Forelimb muscle (tissue), 1 donor: ENCODE results near the gene AKIRIN2. TPM values are rescaled to one million over a fixed set of nuclear protein-coding genes. Genes with fewer than 3 reads are reported as not detected.
A peak's percentile ranks its signal among the peaks of the same experiment; 100 is the strongest.

Source experiments
- DNase-seq: peaks from one replicate; pipeline ENCODE4 v3.0.0-alpha.2; 2013; ENCODE audit warnings: low read depth
- polyA plus RNA-seq: library from polyadenylated mRNA; unstranded; fragments of 120-200 nt; gene quantifications from one replicate; pipeline ENCODE4 v1.2.1, GENCODE V29; 2013; ENCODE audit not compliant: insufficient read length

The AKIRIN2 gene
- 36.8 TPM for polyA plus RNA-seq

DNA sequence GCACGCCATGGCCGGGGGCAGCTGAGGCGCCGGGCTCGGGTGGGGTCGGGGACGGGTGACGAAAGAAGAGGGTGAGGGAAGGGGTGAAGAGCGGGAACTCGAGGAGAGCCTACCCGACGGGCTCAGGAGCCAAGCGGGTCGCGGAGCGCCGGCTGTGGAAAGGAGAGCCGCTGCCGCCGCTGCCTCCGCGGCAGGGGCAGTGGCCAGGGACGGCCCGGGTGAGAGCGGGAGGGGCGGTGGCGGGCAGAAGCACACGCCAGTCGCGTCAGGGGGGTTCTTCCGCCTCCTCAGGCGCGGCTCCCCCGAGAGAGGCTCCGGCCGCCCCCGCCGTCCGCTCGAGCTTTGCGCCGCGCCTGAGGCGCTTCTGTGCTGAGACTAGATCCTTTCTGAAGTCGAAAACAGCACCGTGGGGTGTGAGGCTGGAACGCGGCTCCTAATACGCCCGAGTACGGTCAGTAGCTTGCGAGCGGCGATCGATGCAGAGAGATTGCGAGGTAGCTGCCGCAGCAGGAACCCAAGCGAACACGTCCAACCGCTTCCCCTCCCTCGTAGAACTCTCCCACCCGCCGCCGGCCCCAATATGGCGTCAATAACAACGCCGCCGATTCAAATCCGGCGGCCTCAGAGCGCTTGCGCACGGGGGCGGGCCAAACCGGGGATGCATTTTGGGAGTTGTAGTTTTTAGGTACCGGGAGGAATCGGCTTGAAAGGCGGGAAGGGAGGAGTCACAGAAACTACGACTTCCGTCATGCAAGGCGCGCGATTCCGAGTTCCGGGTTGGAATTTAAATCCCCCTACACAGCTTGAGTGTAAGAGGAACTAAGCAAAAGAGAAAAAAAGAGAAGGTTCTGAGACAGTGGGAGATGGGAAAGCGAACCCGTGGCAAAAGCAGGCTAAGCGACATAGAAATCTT, at the start of gene AKIRIN2:
Gene AKIRIN2 (minus strand): TSS at position 558 of the 913 bp plus-strand sequence. CDS start 549 bp downstream, at position 9.
- peak; percentile 98 for DNase-seq

DNA sequence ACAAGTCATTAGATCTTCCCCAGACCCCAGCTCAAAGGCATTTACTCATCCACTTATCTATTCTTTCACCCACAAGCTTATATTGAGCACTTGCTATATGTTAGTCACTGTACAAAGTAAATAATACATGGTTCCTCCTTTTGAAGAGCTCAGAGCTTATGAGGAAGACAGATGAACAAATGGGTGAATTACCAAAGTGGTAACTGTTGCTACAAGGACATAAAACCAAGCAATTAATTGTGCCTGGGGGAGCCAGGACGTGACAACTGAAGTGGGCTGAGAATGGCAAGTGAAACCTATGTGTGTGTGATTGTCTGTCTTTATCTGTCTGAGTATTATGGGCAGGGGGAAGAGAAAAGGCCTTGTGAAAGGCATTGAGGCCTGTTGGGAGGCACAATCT, 45.6 kb upstream of the AKIRIN2 start:
- no peak for DNase-seq

DNA sequence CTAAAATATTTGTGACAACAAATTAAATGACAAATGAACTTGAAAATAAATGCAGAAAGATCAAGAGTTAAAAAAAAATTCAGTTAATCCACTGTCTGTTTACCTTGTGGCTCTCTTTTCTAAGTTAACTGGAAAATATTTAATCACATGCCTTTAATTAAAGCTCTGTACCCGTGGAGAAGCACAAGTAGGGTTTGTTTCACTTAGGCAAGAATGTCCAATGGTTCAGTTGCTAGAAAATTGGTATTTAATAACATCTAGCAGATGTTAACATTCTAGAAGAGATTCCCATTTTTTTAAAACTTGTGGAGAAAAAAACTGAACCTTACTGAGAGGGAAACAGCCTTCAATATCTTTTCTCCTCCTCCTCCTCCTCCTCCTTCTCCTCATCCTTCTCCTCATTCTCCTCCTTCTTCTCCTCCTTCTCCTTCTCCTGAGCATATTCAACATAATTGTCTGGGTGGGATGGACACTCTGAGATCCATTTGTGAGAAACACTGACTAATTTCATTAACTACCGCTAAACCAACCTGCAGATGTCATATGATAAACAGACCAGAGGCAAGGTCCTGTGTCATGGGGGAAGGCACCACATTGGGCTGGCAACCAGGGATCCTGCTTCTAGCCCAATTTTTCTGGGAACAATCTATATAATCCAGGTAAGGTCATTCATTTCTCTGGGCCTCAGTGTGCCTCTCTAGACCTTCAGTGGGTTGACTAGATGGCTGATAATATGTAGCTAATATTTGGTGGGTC, 44.1 kb upstream of the AKIRIN2 start:
- DNase-seq: no peak

DNA sequence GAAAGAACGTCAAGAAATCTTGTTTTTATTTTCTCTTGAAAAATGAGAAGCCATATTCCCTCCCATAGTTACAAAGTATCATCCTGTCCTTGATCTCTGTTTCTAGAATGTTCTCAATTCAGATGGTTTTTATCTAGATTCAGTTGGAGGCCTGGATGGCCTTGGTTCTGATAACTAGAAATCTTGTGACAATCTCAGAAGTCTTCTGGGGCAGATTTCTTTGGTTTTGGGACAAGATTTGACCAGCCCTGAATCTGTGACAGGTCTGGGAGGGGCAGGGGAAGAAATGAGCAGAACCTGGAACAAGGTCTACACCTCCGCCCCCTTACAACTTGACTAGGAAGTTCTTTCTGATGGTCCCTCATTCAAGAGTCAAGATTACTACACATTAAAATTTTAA, 41.4 kb upstream of the AKIRIN2 start:
- DNase-seq: no peak

DNA sequence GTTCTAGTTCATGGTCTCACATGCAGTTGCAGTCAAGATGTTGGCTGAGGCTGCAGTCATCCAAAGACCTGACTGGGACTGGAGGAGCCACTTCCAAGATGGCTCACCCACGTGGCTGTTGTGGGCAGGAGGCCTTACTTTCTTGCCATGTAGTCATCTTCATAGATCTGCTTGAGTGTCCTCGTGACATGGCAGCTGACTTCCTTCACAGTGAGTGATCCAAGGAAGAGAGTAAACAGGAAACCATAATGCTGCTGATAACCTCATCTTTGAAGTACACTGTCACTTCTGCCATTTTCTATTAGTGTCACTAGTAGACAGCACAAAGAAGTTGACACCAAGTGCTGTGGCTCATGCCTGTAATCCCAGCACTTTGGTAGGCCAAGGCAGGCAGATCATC, 40.1 kb upstream of the AKIRIN2 start:
- no peak for DNase-seq

DNA sequence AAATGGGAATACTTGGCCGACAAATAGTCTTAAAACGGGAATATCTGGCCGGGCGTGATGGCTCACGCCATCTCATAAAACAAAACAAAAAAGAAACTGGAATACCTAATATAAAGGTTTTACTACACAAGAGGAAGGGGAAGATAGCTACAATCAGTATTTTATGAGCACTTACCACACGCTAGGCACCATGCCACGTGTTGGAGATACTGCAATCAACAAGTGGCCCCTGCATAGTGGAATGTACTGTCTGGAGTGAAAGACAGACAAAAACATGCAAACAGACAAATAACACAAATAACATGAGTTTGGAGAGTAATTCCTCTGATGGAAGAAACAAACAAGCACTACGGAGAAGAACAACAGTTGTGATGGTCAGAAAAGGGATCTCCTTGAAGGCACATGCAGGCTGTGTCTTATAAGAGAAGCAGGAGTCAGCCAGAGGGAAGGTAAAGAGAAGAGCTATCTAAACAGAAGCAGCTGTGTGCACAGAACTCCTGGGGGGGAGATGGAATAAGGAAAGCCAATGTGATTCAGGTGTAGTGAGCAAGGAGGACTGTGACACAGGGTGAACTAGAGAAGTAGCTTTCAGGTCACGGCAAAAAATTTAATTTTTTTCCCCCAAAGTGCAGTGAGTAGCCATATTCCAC, 39.1 kb upstream of the AKIRIN2 start:
- no peak for DNase-seq

DNA sequence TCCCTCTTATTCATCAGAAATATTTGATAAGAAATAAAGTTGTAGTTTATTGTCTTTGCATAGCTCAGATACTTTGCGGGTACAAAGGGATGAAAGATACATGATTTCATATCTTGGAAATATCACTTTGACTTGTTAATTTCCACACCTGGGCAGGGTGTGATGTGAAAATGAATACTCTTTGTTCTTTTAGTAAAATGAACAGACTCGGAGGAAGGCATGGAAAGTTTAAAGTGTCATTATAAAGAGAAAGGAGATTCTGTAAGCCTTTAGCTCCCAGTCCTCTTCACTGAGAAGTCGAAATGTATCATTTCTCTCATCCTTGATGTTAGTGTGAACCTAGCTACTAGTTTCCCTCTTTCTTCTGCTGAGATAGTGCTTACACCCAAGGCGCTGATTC, 36.7 kb upstream of the AKIRIN2 start:
- no peak for DNase-seq

DNA sequence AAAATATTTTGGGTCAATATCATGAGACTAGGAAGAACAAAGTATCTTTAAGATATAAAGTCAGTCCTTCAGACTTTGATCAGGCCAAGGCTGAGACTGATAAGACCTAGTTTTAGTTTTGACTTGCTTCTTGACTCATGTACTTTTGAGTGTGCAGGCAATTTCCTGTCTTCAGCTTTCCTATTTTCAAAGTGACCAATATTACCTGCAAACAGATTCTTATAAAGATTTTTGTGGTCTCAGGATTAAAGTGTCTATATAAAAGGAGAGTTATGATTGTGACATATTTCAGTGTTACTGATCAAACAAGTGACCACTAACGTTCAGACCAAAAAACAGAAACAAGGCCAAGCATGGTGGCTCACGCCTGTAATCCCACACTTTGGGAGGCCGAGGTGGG, 36.0 kb upstream of the AKIRIN2 start:
- no peak for DNase-seq

DNA sequence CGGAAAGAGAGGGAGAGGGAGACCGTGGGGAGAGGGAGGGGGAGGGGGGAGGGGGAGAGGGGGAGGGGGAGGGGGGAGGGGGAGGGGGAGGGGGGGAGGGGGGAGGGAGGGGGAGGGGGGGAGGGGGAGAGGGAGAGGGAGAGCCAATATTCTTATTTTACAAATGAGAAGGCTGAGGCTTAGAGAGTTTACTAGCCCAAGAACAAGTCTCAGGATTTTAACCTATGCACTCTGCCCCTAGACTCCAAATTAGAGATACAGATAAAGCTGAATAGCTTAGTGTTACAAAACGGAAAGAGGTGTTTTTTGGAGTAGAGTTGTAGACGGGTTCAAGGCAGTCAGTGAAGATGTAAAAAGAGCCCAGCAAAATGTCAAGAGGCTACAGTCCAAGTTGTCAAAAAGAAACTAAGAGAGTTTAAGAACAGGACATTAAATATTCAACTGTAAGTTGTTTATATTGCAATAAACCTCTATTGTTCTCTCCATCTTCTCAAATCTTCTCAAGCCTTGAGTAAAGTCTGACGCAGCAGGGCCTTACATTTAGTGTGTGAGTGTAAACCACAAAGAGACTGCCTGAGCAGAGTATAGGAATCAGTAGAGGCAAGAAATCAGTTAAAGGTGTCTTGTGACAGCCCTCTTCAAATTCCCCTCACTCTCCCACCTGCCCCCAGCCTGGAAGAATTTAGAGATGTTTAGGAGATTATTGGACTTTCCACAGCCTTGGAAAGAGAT, 34.9 kb upstream of the AKIRIN2 start:
- DNase-seq: no peak

DNA sequence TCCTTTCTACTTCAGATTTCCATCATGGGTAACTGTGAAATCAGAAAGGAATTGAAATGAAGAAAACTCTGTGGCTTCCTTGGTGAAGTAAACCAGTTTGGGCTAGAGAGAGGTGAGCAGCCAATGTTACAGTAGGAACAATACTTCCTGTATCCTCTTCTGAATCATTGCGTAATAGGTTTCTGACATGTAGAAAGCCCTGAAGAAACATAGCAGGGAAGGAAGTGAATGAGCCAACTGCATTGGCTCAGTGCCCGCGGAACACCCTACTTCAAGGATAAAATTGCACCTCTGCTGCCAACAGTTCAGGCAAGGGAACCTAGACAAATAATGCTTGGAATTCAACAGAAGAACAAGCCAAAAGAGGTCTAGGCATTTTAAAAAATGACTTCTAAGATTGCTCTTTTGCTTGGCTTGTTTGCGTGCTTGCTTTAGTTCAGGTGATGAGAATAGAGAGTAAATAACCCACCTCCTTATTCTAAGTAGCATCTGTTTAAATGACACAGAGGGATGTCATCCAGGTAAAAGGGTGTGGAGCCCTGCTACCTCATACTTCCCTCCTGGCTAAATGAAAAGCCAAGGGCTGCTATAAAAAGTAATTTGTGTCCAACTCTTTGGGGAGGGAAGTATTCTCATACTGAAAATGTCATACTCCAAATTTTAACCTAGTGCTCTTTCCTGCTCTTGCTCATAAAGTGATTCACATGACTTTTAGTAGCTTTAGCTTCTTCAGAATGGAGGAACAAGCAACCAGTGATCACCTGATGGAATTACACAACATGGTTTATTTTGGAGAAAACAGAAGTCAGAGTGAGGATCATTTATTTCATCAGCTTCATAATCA, 30.0 kb upstream of the AKIRIN2 start:
- DNase-seq: peak; percentile 36

DNA sequence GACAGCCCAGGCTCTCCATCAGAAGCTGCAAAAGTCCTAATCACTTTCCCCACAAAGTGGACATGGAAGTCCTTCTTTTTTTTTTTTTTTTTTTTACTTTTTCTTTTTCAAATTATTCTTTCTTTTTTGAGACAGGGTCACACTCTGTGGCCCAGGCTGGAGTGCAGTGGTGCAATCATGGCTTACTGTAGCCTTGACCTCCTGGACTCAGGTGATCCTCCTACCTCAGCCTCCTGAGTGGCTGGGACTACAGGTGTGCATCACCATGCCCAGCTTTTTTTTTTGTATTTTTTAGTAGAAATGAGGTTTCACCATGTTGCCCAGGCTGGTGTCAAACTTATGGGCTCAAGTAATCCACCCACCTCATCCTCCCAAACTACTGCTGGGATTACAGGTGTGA, 29.0 kb upstream of the AKIRIN2 start:
- no peak for DNase-seq

DNA sequence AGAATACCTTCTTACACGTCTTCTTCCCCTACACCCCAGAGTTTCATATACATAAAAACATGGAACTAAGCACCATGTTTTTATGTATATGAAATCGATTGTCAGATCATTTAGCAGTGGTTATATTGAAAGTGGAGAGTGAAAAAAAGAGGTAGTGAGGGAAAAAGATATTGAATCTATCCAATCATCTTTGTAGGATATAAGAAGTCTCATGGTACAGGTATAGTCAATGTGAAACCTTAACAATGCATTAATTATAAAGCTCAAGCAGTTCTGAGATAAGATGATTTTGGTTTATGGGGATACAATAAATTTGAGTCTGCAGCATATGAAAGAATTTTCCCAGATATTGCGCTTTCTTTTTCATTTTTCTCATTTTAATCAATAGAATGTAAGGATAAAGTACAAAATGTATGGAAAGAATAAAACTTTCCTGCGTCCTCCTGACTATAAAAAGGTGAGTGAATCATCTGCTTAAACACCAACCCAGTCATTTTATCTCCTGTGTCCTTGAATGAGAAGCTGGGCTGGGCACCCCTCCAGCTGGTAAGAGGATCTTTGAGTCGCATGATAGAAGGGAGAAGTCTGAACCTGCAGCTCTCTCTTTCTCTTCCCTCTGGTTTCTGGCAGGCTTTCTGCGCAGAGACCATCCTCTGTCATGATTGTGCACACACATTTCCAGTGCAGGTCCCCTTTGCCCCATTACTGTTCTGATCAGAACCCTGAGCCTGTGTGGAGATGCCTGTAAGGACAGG, 28.1 kb upstream of the AKIRIN2 start:
- DNase-seq: no peak

DNA sequence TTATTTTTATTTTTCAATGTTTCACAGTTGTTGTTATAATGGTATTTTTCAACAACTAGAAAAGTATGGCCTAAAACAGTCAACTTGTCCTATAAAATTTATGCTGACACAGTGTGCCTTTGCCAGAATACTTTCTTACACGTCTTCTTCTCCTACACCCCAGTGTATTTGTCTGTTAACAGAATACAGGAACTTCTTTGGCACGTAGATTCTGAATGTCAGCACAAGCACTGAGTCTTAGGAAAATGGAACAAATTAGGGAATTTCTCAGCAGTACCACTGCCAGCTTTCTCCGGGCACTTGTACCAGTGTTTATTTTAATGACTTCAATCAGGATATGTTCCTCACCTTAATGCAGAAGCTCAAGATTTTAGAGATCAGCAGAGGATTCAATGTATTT, 26.7 kb upstream of the AKIRIN2 start:
- DNase-seq: no peak

DNA sequence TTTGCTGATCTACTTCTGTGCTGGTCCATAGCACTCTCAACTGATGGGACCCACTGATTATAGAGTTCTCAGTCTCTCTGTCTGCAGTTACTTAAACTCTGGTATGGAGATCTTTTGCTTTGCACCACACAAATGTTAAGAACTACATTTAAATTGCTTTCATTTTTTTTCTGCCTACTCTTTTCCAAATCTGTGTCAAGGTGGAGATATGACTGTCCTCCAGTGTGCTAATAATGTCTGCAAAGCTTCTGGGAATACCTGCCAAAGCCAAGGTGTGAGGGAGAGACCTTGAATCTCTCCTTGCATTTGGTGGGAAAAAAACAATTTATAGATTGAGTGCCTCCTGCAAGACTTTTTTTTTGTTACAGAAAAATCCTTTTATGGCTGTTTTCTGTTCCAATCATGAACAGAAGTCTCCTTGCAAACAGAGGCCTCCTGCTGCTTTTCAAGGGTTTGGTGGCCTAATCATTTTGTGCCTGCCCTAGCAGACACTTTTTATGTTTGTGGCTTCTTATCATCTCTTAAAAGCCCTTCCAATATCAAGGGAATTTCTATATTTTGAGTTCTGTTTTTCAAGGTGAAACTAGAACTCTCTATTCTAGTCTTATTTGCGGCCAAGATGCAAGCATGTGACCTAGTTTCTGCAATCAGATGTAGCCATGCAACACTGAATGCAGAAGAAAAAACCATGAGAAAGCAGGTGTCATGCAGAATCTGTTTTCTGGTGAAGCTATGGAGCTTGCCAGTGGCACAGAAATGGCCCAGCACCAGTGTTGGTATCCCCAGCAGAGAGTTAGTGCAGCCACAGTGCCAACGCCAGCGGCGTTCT, 23.2 kb upstream of the AKIRIN2 start:
- DNase-seq: no peak

DNA sequence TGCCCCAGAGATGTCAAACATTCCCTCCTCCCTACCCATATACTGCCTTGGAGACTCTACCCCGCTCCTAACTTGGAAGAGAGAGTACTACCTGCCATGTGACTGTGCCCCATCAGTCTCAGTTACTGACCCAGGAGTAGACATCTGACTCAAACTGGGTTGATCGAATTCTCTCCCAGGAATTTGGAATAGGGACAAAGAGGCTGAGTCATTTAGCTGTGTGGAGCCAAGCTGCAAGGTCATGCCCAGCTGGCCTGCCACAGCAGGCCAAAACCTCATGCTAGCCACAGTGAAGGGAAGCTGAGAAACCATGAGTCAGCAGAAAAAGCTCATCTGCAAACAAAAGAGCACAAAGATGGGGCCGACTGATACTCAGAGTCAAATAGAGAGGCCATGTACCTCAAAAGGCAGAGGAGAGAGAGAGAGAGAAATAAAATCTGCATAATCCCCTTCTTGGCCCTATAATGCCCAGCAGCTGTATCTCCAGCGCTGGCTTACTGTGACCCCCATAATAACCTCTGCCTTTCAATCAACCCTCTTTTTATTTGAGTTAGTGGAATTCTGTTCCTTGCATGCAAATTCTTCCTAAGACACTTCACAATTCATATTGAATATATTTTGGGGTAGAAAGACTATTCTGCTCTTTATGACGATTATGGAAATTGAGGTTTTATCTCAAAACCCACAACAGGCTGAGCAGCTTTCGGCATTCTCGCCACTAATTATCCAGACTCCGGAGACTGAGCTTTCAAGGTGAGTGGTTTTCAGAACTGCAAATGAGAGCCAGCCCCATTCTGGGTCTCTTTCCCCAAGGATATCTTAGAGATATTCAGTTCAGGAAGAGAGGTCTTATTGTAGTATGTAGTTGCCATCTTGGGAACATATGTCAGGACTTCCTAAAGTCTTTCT, 21.4 kb upstream of the AKIRIN2 start:
- DNase-seq: no peak

DNA sequence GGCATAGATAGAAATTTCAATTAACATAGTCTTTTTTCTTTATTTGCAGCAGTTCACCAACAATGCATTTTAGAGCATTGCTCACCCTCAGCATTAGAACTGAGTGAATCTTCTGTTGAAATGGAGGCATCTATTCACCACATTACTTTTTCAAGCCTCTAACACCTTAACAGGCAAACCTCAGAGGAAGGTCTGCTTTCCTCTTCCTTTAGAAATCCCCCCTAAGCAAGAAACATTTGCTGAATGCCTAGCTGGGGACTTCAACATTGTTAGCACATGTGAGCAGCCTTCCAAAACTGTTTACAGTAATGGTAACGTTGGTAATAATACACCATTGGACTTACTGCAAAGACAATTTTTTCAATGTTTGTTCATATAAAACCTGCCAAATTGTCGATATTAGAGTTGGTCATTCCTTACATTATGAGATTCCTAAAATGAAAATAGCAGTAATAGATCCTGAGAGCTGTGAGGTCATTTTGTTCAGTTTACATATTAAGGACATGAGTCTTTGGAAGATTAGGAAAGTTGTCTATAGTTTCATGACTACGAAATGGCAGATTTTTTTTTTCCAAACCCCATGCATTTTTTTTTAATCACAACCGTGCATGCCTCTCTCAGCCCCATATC, 20.6 kb upstream of the AKIRIN2 start:
- DNase-seq: no peak

DNA sequence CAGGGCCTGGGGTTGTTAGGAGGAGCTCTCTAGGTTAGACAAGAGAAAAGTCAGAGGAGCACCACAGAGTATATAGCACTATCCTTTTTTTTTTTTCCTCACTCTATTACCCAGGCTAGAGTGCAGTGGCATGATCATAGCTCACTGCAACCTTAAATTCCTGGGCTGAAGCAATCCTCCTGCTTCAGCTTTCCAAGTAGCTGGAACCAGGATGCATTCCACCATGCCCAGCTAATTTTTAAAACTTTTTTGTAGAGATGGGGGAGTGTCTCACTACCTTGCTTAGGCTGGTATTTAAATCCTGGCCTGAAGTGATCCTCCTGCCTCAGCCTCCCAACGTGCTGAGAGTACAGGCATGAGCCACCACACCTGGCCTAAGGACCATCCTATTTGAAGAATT, 19.3 kb upstream of the AKIRIN2 start:
- no peak for DNase-seq
